Esophagus muscularis mucosa (tissue), 4 donors: Measurements from ENCODE around the gene CD244. TPM values are rescaled to one million over a fixed set of nuclear protein-coding genes. Genes with fewer than 3 reads are reported as not detected.

Experiments used
- DNase-seq: peaks from one replicate; pipeline ENCODE4 v3.0.0-alpha.2; 2017; ENCODE audit errors: extremely low spot score
- H3K27ac ChIP-seq, 4 donors: fragments of 200-600 bp; sonication (generic); replicated peaks in 1 of 4; 1 replicate in 3 of 4; 2 replicates in 1 of 4; pipeline ENCODE4 v1.5.1; 2016 to 2019; ENCODE audit warnings: mild to moderate bottlenecking in 1 of 4
- H3K27me3 ChIP-seq, 4 donors: fragments of 200-600 bp; sonication (generic); one replicate each; pipeline versions ENCODE4 v1.5.1 to v1.6.0; 2016 to 2019
- H3K36me3 ChIP-seq, 4 donors: fragments of 200-600 bp; sonication (generic); one replicate each; pipeline ENCODE4 v1.5.1; 2016 to 2019
- H3K4me1 ChIP-seq, 4 donors: fragments of 200-600 bp; sonication (generic); one replicate each; pipeline ENCODE4 v1.5.1; 2016 to 2019
- H3K4me3 ChIP-seq, 4 donors: fragments of 200-600 bp; sonication (generic); 1 replicate in 2 of 4; 2 replicates in 2 of 4; pipeline ENCODE4 v1.5.1; 2016 to 2019; ENCODE audit warnings: mild to moderate bottlenecking in 4 of 4, moderate library complexity in 1 of 4
- H3K9me3 ChIP-seq, 4 donors: fragments of 200-600 bp; sonication (generic); 1 replicate in 3 of 4; 2 replicates in 1 of 4; pipeline ENCODE4 v1.5.1; 2016 to 2019
- EP300 ChIP-seq: sonication (generic); formaldehyde crosslinking; IDR thresholded peaks from one replicate; pipeline ENCODE4 v1.6.1; 2017; ENCODE audit warnings: antibody characterized with exemption
- POLR2A ChIP-seq: fragments of 450-650 bp; IDR thresholded peaks from one replicate; pipeline ENCODE4 v1.6.1; 2017; ENCODE audit warnings: antibody characterized with exemption, moderate library complexity, mild to moderate bottlenecking, low read depth
- POLR2AphosphoS5 ChIP-seq, 2 donors: sonication (generic); formaldehyde crosslinking; IDR thresholded peaks; one replicate each; pipeline ENCODE4 v1.6.1; 2017; ENCODE audit warnings: antibody characterized with exemption in 2 of 2
- WGBS: methylation state at CpG from one replicate; pipeline ENCODE4 v1.1.5; 2018; 5-methylcytosine and 5-hydroxymethylcytosine counted together
- intact Hi-C: fragments of 100-400 bp; cut with DNase I; formaldehyde crosslinking; loops from one replicate; pipeline ENCODE4 v1.15.1; 2023
- total RNA-seq, 4 donors: library from RNA; depleted of rRNA; stranded (reverse); fragments of >200 nt; gene quantifications; one replicate each; pipeline versions ENCODE4 v1.1.0 to v1.2.1, GENCODE V29; 2016
- TF ChIP-seq, protein P1 (sequence below), 3 experiments: fragments of 200-600 bp in 2 of 3; fragments of 450-650 bp in 1 of 3; sonication (generic) in 2 of 3; IDR thresholded peaks; one replicate each; pipeline ENCODE4 v1.5.1; 2017 to 2019; ENCODE audit warnings: antibody characterized with exemption in 3 of 3, mild to moderate bottlenecking in 2 of 3, moderate library complexity in 1 of 3

Gene CD244
- total RNA-seq, 4 donors from 2014 or later, result 0.13 to 0.83 (median 0.34) TPM; not detected in 1

DNA sequence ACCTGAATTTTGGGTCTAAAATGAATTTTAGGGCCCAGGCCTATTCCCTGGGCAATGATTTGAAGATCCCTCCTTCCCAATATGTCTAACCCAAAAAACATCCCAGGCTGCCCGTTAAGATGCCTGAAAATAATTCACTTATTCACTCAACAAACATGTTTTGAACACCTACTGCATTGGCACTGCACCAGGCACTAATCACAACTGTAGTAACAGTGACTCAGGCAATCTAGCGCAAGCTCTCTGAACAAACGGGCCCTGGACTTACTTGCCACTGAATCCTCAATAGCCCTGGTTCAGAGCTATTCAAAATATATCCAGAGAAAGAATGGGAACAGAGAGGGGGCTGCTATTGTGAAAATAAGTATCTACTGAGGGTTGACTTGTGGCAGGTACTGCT lies 4.2 kb downstream of the CD244 start:
- TF ChIP-seq EP300 (no peak), POLR2A (no peak), POLR2AphosphoS5 (IDR thresholded peaks at IDR 0.05) (no peak)

DNA sequence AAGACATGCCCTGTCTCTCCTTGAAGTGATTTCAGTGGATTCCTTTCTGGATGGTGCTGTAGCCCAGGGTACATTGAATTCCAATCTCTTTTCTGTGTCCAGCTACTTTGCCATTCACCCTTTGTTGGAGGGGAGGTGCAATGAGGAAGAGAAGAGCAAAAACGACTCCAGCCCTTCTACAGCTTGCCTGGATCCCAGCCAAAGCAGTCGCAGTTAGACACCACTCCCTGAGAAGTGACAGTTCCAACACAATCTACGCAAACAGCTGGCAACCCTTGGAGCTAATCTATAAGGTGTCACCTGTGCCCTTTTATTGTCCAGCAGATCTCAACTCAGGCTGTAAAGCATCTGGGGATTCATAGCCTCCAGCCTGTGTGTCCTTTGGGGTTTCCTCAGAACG lies 4.6 kb downstream of the CD244 start:
- DNase-seq, result peak; percentile 88
- Histone ChIP-seq H3K9me3 (no peaks in the 10 kb centered on the region), H3K4me3 (no peak overlapping the region), H3K36me3 (no peaks in the 10 kb centered on the region), H3K4me1 (no peaks in the 10 kb centered on the region), H3K27me3 (peaks cover 0 to 22% (median 0%) of the 10 kb centered on the region in 4 donors), H3K27ac (no peak overlapping the region)
- 35% methylated on average over 4 of the region's 4 CpGs for WGBS
- no peak for TF ChIP-seq EP300
- TF ChIP-seq, protein P1, sequence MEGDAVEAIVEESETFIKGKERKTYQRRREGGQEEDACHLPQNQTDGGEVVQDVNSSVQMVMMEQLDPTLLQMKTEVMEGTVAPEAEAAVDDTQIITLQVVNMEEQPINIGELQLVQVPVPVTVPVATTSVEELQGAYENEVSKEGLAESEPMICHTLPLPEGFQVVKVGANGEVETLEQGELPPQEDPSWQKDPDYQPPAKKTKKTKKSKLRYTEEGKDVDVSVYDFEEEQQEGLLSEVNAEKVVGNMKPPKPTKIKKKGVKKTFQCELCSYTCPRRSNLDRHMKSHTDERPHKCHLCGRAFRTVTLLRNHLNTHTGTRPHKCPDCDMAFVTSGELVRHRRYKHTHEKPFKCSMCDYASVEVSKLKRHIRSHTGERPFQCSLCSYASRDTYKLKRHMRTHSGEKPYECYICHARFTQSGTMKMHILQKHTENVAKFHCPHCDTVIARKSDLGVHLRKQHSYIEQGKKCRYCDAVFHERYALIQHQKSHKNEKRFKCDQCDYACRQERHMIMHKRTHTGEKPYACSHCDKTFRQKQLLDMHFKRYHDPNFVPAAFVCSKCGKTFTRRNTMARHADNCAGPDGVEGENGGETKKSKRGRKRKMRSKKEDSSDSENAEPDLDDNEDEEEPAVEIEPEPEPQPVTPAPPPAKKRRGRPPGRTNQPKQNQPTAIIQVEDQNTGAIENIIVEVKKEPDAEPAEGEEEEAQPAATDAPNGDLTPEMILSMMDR (IDR thresholded peaks at IDR 0.05), result no peak
- TF ChIP-seq POLR2A, result no peak
- no peak for TF ChIP-seq POLR2AphosphoS5 (IDR thresholded peaks at IDR 0.05)
- intact Hi-C loops, result no loop called here

More for the DNA sequence above, 4.2 kb downstream of the CD244 start:
- H3K9me3 ChIP-seq, result no peaks in the 10 kb centered on the region
- no peak overlapping the region for H3K4me3 ChIP-seq
- H3K36me3 ChIP-seq, result no peaks in the 10 kb centered on the region
- peaks cover 0 to 24% (median 0%) of the 10 kb centered on the region in 4 donors for H3K27me3 ChIP-seq
- no peaks in the 10 kb centered on the region for H3K4me1 ChIP-seq
- 74% methylated on average over 3 of the region's 3 CpGs for WGBS
- peak; percentile 47 for DNase-seq
- intact Hi-C loops, result no loop called here
- H3K27ac ChIP-seq, result no peak overlapping the region

DNA sequence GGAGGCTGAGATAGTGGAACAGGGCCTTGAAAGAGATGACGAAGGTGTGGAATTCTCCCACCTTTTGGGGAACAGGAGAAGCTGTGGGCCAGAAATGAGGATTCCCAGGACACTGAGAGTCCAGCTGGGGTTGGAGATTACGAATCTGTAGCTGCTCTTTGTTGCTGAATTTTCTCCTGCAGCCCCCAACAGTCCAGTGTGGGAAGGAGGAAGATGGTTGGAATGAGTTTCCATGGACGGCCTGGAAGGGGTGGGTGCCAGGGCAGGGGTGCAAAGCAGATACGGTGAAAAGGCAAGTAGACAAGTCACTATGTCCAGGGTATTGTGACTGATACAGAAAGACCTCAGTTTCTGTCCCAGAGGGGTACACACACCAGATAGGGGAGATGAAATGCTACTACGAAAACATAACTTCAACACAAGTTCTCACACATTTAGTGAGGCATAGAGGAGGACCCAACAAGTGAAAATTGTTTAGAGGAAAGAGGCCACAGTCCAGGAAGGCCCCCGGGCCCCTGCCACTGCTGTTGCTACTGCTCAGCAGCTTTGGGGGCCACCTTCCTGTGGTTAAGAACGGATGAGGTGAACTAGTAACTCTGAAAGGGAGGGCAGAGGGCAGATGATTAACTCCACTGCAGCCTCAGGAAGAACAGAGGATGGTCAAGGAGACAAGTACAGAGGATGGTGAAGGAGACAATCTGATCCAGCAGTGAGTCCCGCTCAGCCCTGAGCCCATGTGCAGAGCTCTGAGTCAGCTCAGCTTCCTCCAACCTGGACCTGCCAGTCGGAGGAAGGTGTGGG lies 7.3 kb downstream of the CD244 start:
- intact Hi-C loops, result no loop called here
- Histone ChIP-seq H3K27ac (no peak overlapping the region), H3K36me3 (no peaks in the 10 kb centered on the region), H3K9me3 (no peaks in the 10 kb centered on the region), H3K4me1 (no peaks in the 10 kb centered on the region), H3K27me3 (no peaks in the 10 kb centered on the region), H3K4me3 (no peak overlapping the region)
- 60% methylated on average over 9 of the region's 9 CpGs for WGBS
- no peak for DNase-seq
- TF ChIP-seq POLR2AphosphoS5 (IDR thresholded peaks at IDR 0.05), result no peak
- TF ChIP-seq, protein P1 (IDR thresholded peaks at IDR 0.05), result no peak
- TF ChIP-seq EP300, result no peak
- TF ChIP-seq POLR2A, result no peak

DNA sequence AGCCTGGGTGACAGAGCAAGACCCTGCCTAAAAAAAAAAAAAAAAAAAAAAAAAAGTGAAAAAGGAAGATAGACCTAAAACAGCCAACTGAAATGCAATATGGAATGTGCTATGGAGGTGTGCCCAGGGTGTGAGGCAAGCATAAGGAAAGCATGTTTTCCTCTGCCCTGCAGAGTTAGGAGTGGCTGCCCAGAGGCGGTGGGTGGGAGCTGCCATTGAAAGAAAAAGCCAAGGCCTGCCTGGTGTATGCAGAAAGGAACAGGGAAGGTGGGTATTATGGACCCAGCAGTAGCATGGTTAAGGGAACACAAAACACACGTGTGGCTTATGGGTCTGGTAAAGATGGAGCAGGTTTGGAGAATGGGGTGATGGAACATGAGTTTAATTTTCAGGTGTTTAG lies 8.9 kb downstream of the CD244 start:
- intact Hi-C loops, result no loop called here
- TF ChIP-seq EP300, result no peak
- TF ChIP-seq POLR2AphosphoS5 (IDR thresholded peaks at IDR 0.05), result no peak
- TF ChIP-seq, protein P1 (IDR thresholded peaks at IDR 0.05), result no peak
- no peak for TF ChIP-seq POLR2A
- DNase-seq, result peak; percentile 4
- Histone ChIP-seq H3K4me3 (no peak overlapping the region), H3K4me1 (no peaks in the 10 kb centered on the region), H3K36me3 (no peaks in the 10 kb centered on the region), H3K9me3 (no peaks in the 10 kb centered on the region), H3K27ac (no peak overlapping the region), H3K27me3 (no peaks in the 10 kb centered on the region)
- 78% methylated on average over 2 of the region's 2 CpGs for WGBS

DNA sequence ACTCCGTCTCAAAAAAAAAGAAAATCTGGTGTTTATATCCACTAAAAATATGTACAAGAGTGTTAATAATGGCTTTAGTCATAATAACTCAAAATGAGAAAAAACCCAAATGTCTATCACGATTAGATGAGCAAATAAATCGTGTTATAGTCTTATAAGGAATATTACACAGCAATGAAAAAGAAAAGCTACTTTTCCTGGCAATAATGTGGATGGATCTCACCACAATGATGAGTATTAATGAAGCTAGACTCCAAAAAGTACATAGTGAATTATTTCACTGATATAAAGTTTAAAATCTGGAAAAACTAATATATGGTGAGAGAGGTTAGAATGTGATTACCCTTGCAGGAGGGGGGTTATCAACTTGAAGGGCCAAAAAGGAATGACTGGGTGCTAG lies 9.7 kb downstream of the CD244 start:
- no peaks in the 10 kb centered on the region for H3K4me1 ChIP-seq
- TF ChIP-seq, protein P1 (IDR thresholded peaks at IDR 0.05), result no peak
- H3K36me3 ChIP-seq, result no peaks in the 10 kb centered on the region
- H3K9me3 ChIP-seq, result no peaks in the 10 kb centered on the region
- WGBS, result 85% methylated on average over 3 of the region's 3 CpGs
- no peaks in the 10 kb centered on the region for H3K27me3 ChIP-seq
- intact Hi-C loops, result no loop called here
- no peak overlapping the region for H3K27ac ChIP-seq
- no peak for DNase-seq
- no peak overlapping the region for H3K4me3 ChIP-seq
